GM12872 (cell line): Measurements from ENCODE around the gene CEP162.

ENCODE experiments used
- TF ChIP-seq, protein P1 (sequence below): IDR thresholded peaks from 3 replicates; pipeline ENCODE4 v1.5.1; 2011; ENCODE audit warnings: low read depth, mild to moderate bottlenecking, low read length, moderate library complexity; ENCODE audit not compliant: insufficient read depth

Gene CEP162

DNA sequence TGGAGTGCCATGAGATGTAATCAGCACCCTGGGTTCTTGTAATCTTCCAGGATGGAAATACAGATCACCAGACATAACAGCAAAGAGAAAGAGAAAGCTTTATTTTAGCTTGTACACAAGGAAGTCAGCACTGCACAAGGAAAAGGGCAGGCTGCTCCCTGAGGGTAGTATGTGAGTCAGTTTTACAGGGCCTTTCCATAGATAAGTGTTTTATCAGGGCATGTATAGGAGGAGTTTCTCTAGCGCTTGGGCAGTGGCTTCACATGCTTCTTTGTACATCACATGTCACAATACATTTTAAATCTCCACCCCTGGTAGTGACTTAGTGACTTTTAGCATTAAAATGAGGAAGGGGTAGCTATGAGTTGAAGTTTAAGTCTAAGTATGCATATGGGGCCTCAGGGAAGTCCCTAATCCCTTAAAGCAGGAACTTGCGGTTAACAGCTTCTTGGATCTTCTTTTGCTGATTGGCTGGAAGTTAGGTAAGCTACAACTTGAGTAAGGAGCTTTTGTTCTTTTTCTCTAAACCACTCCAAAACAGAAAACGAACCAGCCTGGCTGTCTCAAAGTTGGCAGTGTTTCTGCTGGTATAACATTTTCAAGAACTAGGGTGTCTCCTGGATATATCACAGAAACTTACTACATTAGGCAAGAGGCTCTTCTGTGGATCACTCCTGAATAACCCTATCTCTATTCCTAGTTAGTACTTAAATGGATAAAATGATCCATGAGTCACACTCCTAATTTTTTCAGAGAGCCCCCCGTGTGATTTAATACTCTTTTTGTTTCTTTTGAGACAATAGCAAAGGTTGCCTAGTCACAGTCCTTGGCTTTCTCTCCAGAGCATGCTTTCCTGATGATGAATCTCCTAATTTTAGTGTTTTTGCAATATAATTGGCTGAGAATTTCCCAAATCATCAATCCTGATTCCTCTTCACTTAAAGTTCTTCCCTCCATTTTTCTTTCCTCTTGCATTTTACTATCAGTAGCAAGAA, 133.7 kb downstream of the CEP162 start:
- TF ChIP-seq, protein P1, sequence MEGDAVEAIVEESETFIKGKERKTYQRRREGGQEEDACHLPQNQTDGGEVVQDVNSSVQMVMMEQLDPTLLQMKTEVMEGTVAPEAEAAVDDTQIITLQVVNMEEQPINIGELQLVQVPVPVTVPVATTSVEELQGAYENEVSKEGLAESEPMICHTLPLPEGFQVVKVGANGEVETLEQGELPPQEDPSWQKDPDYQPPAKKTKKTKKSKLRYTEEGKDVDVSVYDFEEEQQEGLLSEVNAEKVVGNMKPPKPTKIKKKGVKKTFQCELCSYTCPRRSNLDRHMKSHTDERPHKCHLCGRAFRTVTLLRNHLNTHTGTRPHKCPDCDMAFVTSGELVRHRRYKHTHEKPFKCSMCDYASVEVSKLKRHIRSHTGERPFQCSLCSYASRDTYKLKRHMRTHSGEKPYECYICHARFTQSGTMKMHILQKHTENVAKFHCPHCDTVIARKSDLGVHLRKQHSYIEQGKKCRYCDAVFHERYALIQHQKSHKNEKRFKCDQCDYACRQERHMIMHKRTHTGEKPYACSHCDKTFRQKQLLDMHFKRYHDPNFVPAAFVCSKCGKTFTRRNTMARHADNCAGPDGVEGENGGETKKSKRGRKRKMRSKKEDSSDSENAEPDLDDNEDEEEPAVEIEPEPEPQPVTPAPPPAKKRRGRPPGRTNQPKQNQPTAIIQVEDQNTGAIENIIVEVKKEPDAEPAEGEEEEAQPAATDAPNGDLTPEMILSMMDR: no peak

DNA sequence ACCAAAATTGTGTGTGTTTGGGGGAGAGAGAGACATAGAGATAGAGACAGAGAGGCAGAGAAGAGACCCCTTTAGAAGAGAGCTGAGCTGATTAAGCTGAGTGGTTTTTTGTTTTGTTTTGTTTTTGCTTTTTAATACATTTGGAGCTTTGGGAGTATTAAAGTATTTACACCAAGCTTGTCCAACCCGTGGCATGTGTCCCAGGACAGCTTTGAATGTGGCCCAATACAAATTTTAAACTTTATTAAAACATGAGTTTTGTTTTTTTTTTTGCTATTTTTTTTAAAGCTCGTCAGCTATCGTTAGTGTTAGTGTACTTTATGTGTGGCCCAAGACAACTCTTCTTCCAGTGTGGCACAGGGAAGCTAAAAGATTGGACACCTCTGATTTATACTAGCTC, 137.9 kb downstream of the CEP162 start:
- TF ChIP-seq, protein P1: no peak

DNA sequence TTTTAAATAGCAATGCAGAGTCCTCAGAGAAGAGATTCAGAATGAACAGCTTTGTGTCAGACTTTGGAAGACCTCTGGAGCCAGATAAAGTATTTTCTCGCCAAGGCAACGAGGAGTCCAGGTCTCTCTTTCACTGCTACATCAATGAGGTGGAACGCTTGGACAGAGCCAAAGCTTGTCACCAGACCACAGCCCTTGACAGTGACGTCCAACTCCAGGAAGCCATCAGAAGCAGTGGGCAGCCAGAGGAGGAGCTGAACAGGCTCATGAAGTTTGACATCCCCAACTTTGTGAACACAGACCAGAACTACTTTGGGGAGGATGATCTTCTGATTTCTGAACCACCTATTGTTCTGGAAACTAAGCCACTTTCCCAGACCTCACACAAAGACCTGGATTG, 138.4 kb downstream of the CEP162 start:
- TF ChIP-seq, protein P1: no peak

DNA sequence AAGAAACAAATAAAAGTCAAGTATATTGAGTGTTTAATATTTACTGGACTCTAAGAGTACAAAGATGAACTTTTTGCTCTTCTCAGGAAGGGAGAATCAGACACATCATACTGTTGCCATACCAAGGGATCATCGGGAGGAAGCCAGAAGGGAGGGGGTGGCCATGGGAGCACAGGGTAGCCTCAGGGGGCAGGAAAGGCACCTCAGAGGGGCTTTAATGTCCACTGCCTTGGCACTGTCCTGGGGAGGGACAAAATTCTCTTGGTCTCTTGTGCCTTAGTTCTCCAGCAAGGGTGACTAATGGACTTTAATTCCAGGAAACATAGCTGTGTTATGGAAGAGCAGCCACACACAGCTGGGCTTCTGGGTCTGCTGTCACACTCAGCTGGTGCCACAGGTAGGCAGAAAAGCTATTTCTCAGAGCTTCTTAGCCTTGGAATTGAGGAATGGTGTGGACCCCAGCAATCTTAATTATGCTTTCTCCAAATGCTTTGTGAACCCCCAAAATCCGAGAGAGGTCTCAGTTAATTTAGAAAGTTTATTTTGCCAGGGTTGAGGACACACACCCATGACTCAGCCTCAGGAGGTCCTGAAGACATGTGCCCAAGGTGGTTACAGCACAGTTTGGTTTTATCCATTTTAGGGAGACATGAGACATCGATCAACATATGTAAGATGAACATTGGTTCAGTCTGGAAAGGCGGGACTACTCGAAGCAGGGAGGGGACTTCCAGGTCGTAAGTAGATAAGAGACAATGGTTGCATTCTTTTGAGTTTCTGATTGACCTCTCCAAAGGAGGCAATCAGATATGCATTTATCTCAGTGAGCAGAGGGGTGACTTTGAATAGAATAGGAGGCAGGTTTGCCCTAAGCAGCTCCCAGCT, 140.7 kb downstream of the CEP162 start:
- TF ChIP-seq, protein P1: no peak

DNA sequence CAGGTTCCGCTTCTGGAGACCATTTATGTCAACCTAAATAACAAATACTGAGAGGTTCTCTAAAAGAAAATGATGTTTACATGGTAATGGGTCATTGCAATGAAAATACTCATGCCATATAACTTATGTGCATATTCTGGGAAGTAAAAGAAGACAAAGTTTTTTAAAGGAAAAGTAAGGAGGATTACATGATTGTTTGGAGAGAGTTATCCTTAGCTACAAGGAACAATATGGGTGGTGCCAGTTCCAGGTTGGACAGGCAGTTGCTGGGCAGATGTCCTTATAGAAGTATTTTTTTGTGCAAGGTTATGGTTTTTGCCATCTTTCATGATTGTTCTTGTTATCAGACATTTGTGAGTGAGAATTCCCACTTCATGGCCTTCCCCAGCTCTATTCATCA, 141.4 kb downstream of the CEP162 start:
- TF ChIP-seq, protein P1: no peak

DNA sequence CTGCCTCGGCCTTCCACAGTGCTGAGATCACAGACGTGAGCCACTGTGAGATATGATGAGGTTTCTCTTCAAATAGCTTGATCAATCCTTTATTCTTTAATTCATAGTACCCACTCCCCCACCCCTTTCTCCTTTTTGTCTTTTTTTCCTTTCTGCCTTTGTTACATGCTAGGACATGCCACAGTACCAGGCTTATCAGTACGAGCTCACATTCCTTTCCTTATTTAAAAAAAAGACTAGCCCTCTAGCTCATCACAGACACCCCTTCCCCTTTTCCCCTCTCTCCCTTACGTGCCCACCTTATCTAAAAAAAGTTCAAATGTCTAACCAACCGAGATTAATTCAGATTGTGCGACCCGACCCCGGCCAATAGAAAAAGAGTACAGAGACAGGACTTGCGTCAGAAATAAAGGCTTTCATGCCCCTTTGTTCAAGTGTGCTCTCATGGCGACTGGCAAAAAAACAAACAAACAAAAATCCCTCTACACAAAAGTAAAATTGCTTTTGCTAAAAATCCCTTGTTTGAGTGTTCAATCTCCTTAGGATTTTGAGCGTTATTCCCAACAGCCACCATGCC, 144.7 kb downstream of the CEP162 start:
- TF ChIP-seq, protein P1: no peak

DNA sequence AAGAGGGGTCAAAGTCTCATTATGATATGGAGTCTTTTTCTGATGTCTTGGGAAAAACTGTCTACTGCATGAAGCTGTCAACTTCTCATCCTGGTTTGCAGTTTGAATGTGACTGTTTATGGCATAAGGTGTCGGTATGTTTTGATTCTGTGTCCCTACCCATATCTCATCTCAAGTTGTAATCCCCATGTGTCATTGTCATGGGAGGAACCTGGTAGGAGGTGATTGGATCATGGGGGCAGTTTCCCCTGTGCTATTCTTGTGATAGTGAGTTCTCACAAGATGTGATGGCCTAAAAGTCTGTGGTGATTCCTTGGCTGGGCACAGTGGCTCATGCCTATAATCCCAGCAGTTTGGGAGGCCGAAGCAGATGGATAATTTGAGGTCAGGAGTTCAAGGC, 146.2 kb downstream of the CEP162 start:
- TF ChIP-seq, protein P1: no peak
